Measurements from ENCODE around the gene ZC3H12C. TPM values are rescaled to one million over a fixed set of nuclear protein-coding genes. Genes with fewer than 3 reads are reported as not detected.
"Not testable (repeated sequence)": the region's sequence is repeated elsewhere in the genome, so short reads cannot be mapped to it uniquely, and the experiment has no call there.

ZC3H12C gene
- total RNA-seq, 1 donor from 2014 or later, result 13.9 TPM

DNA sequence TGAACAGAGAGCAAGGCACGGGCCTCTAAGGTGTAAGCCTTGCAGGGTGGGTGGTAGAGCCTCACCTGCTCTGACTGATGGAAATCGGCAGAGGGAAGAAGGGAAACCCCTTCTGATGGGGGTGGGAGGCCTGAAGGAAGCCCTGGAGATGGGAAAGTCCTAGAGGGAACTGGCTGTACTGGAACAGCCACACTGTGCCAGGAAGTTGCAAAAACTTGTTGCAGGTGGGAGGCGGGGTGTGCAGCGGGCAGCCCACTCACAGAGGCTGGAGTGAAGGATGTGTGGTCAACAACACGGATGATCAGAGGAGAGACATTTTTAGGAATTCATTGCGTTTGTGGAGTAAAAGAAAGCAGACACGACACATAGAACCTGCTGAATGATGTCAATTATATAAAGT, 91.3 kb downstream of the ZC3H12C start:
- no peak for DNase-seq (ENCODE audit: low spot score)

DNA sequence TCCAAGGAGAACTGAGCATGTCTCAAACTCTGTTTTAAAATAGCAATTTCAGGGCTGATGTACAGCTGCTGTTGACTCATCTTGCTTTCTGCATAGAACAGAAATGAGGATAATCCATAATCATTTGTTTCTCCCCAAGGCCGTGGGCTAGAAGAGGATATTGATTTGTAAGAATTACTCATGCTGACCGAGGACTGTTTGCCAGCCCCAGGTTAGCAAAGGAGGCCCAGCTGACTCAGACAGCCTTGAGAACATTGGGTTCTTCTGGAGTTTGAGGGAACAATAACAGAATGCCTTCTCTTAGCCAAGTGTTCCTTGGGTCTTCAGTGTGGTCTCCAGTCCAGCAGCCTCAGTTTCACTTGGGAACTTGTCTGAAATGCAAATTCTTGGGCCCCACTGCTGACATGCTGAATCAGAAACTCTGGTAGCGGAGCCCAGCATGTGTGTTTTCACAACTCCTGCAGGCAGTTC, 92.0 kb downstream of the ZC3H12C start:
- peak; percentile 56 for DNase-seq (ENCODE audit: low spot score)

DNA sequence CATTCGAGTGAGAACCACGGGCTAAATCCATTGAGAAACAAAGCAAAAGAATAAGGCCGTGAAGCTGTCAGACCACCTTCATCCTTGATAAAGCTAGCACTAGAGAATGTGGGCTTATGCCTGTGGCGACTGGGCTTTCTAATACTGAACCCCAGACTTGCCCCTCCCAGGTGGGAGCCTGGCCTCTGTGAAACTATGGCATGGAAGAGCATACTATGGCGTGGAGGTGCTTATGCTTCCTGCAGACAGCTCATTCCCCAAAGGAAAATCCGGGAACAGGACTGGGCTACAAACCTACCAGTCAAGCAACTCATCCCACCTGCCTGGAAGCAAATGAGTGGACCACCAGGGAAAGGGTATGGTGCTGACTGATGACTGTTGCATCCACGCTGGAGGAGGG, 92.4 kb downstream of the ZC3H12C start:
- no peak for DNase-seq (ENCODE audit: low spot score)

DNA sequence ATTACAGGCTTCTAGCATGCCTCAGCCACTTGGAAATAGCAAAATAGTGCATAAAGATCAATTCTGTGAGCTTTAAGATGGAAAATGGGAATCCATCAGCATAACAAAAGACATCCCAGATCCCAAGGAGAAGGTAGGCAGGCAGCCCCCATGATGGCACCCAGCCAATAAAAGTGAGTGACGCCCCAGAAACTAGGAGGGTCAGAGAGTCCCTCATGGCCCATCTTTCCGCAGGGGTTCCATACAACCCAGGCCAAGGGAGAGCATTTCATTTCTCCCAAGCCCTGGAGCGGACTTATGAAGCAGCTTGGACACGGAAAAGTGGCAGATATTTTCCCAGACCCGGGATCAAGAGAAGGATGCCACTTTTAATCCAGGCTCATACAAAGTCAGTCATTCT, 93.3 kb downstream of the ZC3H12C start:
- no peak for DNase-seq (ENCODE audit: low spot score)

DNA sequence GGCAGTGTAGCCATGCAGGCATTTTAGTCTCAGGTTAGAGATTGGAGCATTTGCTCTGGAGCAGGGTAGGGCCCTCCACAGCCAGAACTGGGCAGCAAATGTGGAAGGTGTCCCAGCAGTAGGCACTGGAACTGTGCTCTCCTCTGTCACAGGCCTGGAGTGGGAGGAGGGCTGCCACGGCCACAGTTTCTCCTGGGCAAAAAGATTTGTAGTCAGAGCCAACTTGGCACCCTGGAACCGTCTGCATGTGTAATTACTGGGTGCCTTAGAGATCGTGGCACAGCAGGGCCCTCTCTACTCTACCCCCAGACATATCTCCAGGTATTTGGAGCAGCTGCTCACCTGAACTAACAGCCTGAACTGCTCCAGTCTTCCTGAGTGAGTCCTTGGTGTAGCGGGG, 93.7 kb downstream of the ZC3H12C start:
- no peak for DNase-seq (ENCODE audit: low spot score)

DNA sequence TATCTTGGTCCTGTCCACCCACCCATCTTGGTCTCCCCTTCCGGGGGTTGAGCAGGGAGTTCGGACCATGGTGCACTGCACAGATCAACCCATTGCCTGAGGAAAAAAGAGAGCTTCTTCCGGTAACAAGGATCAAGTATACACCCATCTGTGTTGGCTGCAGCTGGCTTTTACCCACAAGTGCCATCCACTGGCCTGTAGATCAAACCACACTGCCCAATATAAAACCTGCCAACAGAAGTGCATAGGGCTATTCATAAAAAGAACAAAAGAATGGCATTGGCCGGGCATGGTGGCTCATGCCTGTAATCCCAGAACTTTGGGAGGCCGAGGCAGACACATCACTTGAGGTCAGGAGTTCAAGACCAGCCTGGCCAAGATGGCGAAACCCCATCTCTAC, 94.5 kb downstream of the ZC3H12C start:
- DNase-seq (ENCODE audit: low spot score), result no peak

DNA sequence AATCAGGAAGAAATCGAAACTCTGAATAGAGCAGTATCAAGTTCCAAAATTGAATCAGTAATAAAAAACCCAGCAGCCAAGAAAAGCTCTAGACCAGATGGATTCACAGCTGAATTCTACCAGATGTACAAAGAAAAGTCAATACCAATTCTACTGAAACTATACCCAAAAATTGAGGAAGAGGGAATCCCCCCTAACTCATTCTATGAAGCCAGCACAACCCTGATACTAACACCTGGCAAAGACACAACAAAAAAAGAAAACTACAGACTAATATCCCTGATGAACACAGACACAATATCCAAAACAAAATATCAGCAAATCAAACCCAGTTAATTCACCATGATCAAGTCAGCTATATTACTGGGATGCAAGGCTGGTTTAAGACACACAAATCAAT, 97.7 kb downstream of the ZC3H12C start:
- no peak for DNase-seq (ENCODE audit: low spot score)

DNA sequence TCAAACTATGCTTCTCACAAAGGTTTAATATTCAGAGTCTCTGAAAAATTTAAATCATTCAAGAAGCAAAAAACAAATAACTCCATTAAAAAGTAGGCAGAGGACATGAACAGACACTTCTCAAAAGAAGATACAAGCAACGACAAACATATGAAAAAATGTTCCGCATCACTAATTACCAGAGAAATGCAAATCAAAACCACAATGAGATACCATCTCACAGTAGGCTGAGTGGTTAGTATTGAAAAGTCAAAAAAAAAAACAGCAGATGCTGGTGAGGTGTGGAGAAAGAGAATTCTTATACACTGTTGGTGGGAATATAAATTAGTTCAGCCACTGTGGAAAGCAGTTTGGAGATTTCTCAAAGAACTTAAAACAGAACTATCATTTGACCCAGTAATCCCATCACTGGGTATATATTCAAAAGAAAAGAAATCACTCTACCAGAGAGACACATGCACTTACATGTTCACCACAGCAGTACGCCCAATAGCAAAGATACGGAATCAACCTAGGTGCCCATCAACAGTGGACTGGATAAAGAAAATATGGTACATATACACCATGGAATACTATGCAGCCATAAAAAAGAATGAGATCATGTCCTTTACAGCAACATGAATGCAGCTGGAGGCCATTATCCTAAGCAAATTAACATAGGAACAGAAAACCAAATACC, 99.6 kb downstream of the ZC3H12C start:
- DNase-seq (ENCODE audit: low spot score), result not testable (repeated sequence)

DNA sequence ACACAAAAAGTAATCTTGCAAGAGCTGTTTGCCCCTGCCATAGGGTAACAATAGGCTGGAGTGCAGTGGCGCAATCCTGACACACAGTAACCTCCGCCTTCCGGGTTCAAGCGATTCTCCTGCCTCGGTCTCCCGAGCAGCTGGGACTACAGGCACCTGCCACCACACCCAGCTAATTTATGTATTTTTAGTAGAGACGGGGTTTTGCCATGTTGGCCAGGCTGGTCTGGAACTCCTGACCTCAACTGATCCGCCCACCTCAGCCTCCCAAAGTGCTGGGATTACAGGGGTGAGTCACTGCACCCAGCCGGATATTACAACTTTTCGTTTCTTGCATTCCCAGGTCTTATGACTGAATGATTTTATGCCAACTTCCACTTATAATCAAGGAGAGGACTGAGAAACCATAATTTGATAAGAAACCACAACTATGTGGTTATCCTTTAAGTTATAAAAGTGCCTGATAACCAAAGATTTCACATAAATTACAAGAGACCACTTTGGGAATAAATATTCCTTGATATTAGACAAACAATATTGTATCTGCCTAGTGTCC, 101.1 kb downstream of the ZC3H12C start:
- DNase-seq (ENCODE audit: low spot score), result not testable (repeated sequence)

DNA sequence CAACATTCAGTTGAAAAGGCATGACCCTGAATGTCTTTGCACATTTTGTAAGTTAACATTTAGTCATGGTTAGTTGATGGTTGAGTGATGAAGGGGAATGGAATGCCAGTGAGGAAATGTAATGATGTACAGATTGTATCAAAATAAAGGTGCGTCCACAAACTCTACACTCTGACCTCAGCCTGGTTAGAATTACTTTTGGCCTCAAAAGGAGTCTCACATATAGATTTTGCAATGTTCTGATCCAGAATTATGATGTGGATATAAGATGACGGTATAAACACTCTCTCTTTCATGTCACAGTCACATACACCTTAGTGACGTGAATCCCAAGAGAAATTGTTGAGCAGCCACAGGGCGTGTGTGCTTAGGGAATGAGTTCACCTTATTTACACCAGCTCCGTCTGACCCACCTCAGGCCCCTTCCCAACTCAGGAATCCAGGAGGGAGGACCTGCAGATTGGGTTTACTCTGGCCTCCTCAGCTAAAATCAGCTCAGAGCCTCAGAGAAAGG, 103.1 kb downstream of the ZC3H12C start:
- no peak for DNase-seq (ENCODE audit: low spot score)

DNA sequence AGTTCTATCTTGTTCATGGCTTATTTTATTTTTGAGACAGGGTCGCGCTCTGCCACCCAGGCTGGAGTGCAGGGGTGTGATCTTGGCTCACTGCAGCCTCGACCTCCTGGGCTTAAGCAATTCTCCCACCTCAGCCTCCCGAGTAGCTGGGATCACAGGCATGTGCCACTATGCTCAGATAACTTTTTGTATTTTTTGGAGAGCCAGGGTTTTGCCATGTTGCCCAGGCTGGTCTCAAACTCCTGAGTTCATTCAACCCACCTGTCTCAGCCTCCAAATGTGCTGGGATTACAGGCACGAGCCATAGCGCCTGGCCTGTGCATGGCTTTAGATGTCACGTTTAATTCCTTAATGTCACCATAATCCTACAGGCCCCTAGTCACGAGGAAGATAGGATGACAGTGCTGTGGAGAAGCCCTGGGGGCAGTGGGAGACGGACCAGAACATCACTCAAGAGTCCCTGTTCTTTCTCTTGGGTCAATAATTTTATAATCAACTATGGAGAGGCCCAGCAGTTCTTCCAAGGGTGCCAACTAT, 103.8 kb downstream of the ZC3H12C start:
- DNase-seq (ENCODE audit: low spot score), result no peak

DNA sequence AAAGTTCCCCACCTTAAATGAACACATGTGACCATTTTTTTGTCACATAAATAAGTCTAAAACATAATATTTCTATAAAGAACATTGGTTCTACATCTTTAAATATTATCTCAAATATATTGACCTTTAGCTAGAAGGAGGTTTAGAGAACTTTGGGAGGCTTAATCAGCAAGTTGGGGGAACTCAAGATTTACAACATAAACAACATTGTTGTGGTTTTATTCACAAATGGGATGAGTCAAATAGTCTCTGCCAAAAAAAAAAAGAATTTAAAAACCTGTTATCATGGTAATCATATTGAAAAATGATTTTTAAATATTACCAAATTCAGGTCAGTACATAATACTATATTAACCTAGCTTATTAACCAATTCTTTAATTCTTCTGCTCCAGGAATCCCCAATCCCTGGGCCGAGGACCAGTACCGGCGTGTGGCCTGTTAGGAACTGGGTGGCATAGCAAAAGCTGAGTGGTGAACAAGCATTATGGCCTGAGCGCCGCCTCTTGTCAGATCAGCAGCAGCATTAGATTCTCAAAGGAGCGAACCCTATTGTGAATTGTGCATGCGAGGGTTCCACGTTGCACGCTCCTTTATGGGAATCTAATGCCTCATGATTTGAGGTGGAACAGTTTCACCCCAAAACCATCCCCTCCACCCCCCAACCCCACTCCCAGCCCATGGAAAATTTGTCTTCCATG, 105.0 kb downstream of the ZC3H12C start:
- DNase-seq (ENCODE audit: low spot score), result no peak

DNA sequence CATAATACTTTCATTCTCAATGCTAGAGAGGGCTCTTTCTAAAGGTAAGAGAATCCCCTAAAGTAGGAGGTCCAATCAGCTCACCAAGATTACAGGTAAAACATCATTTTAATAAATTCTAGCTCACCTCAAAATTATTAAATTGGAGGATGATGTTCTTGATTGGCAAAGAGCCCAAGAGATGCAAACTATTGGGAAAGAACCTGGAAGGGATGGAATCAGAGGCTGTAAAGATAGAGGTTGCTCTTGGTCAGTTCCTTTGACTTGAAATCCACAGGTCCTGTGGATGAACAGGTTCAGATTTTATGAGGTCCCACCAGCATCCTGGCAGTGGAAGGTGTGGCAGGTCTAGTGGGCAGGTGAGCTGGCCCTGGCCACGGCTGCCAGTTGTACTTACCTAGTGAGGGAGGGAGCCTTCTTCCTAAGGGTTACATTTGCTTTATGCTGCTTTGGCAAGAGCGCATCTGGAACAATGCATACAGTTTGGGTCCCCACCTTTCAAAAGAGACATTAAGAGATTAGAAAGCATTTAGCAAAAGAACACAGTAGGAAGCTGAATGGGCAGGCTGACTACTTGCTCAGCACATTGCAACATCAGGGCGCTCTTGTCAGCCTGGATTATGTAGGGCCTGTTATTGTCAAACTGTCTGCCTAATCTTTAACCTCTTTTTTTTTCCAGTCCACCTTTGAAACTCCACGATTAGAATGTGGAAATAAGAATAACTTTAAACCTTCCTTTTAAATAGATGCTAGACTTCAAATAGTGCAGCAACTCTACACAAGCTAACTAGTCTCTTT, 106.2 kb downstream of the ZC3H12C start:
- no peak for DNase-seq (ENCODE audit: low spot score)

DNA sequence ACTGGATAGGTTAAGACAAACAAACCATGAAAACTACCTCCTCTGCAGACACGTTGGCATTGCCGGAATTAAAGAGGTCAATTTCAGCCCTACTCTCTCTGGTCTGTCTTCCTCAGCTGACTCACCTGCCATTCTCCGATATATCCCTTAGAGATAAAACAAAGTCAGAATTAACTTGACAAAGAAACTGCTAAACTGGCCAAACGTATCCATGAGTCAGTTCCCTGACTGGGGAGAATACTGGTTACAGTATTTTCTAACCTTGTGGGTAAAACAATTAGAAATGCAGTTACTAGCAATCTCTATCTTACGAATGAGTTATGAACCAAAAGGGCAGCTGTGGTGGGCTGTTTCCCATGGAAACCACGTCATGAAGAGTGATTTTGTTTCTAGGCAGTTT, 107.0 kb downstream of the ZC3H12C start:
- no peak for DNase-seq (ENCODE audit: low spot score)

DNA sequence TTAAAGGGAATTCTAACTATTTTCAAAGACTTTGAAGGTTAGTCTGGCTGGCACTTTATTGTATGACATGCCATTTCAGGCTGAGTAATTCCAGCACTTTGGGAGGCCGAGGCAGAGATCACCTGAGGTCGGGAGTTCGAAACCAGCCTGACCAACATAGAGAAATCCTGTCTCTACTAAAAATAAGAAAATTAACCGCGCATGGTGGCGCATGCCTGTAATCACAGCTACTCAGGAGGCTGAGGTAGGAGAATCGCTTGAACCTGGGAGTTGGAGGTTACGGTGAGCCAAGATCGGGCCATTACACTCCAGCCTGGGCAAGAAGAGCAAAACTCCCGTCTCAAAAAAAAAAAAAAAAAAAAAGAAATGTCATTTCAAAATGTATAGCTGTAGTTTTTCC, 107.6 kb downstream of the ZC3H12C start:
- DNase-seq (ENCODE audit: low spot score), result no peak

DNA sequence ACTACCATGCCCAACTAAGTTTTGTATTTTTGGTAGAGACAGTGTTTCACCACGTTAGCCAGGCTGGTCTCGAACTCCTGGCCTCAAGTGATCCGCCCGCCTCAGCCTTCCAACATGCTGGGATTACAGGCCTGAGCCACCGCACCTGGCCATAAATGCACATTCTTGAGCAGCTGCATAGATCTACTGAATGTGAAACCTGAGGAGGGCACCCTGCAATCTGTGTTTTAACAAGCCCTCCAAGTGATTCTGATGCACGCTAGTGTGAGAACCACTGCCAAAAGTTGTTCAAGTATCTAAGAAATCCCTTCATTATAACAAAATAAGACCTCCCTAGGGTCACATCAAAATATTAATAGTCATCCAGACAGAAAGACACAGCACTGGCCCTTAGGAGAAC, 113.9 kb downstream of the ZC3H12C start:
- no peak for DNase-seq (ENCODE audit: low spot score)

DNA sequence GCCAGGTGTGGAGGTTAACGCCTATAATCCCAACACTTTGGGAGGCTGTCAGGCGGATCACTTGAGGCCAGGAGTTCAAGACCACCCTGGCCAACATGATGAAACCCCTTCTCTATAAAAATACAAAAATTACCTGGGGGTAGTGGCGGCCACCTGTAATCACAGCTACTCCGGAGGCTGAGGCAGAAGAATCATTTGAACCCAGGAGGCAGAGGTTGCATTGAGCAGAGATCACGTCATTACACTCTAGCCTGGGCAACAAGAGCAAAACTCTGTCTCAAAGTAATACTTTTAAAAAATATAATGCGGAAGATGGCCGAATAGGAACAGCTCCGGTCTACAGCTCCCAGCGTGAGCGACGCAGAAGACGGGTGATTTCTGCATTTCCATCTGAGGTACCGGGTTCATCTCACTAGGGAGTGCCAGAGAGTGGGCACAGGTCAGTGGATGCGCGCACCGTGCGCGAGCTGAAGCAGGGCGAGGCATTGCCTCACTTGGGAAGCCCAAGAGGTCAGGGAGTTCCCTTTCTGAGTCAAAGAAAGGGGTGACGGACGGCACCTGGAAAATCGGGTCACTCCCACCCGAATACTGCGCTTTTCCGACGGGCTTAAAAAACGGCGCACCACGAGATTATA, 115.6 kb downstream of the ZC3H12C start:
- DNase-seq (ENCODE audit: low spot score), result not testable (repeated sequence)

DNA sequence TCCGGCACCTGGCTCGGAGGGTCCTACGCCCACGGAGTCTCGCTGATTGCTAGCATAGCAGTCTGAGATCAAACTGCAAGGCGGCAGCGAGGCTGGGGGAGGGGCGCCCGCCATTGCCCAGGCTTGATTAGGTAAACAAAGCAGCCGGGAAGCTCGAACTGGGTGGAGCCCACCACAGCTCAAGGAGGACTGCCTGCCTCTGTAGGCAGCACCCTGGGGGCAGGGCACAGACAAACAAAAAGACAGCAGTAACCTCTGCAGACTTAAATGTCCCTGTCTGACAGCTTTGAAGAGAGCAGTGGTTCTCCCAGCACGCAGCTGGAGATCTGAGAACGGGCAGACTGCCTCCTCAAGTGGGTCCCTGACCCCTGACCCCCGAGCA, 116.1 kb downstream of the ZC3H12C start:
- DNase-seq (ENCODE audit: low spot score), result not testable (repeated sequence)

DNA sequence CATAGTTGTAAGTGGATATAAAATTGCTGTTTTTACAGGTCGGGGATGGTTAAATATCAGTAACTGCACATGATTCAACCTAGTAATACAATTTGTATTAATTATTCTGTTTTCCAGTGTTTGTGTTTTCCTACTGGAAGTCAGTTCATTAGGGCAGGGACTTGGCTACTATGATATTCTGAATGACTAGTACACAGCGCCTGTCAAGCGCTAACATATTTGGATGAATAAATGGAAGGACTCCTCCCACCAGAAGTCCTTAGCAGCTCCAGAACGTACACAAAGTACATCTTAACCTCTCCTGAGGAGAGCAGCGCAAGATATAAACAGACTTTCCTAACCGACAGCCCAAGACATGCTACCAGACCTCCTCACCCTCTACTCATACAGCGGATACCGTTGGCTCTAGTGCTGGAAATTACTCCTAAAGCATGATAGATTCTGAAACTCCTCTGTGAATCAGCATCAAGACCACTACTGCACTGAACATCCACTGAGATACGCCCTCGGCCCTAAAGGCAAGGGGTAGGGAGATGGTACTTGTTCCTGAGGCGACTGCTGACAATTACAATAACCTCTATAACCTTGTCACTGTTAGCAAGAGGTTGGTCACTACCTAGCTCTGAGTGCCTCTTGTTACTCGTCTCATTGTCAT, 124.2 kb downstream of the ZC3H12C start:
- no peak for DNase-seq (ENCODE audit: low spot score)

DNA sequence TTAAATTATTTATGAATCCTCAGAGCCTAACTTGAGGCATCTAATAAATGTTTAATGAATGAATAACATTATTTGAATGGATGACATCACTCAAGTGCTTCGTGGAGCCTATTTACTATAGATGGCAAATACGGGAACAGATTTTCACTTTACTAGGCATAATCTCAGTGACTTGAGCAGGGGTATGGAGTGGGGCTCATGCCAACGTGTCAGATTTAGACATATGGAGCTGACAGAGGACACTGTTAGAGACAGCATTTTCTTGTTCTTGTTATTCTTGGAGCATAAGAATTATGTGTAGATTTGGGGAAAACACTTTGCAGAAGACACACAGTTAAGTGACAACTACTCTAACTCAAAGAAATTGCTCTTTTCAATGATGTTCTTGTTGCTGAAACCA, 124.7 kb downstream of the ZC3H12C start:
- no peak for DNase-seq (ENCODE audit: low spot score)
